HG02588 (cell line): ENCODE data around the gene COL23A1.
"Not testable (repeated sequence)": the region's sequence is repeated elsewhere in the genome, so short reads cannot be mapped to it uniquely, and the experiment has no call there.

ENCODE experiments used
- ATAC-seq: cut with Tn5 transposase; IDR thresholded peaks from one replicate; pipeline ENCODE4 v1.9.1; 2021; ENCODE audit warnings: mild to moderate bottlenecking, moderate library complexity; ENCODE audit not compliant: unreplicated experiment

Gene COL23A1

GRCh38 chr5:178385496-178385890, 204.7 kb downstream of the COL23A1 start:
- no peak for ATAC-seq

- no peak for ATAC-seq
Observed at GRCh38 chr5:178384816-178385495, 205.2 kb downstream of the COL23A1 start.

GRCh38 chr5:178383919-178384815, 206.0 kb downstream of the COL23A1 start:
- ATAC-seq: no peak

- no peak for ATAC-seq
Observed at GRCh38 chr5:178383301-178383918, 206.8 kb downstream of the COL23A1 start.

- ATAC-seq: no peak
Observed at GRCh38 chr5:178382754-178383164, 207.4 kb downstream of the COL23A1 start.

- ATAC-seq: no peak
Observed at GRCh38 chr5:178381921-178382695, 208.1 kb downstream of the COL23A1 start.

- no peak for ATAC-seq
Observed at GRCh38 chr5:178381206-178381605, 209.0 kb downstream of the COL23A1 start.

- ATAC-seq: no peak
Observed at GRCh38 chr5:178380541-178381074, 209.6 kb downstream of the COL23A1 start.

GRCh38 chr5:178380086-178380485, 210.1 kb downstream of the COL23A1 start:
- no peak for ATAC-seq

GRCh38 chr5:178378527-178379484, 211.4 kb downstream of the COL23A1 start:
- ATAC-seq: no peak

GRCh38 chr5:178377583-178378270, 212.5 kb downstream of the COL23A1 start:
- no peak for ATAC-seq

- ATAC-seq: no peak
Observed at GRCh38 chr5:178376921-178377582, 213.1 kb downstream of the COL23A1 start.

- no peak for ATAC-seq
Observed at GRCh38 chr5:178375348-178375747, 214.8 kb downstream of the COL23A1 start.

- no peak for ATAC-seq
Observed at GRCh38 chr5:178373711-178374110, 216.5 kb downstream of the COL23A1 start.

GRCh38 chr5:178372142-178372571, 218.0 kb downstream of the COL23A1 start:
- ATAC-seq: no peak

- no peak for ATAC-seq
Observed at GRCh38 chr5:178371362-178372111, 218.7 kb downstream of the COL23A1 start.

- ATAC-seq: no peak
Observed at GRCh38 chr5:178370102-178370501, 220.1 kb downstream of the COL23A1 start.

- not testable (repeated sequence) for ATAC-seq
Observed at GRCh38 chr5:178369469-178369868, 220.7 kb downstream of the COL23A1 start.
